HG03135 (cell line): ENCODE results near the gene PANX1.
A peak's percentile ranks its signal among the peaks of the same experiment; 100 is the strongest.
"Not testable (repeated sequence)": the region's sequence is repeated elsewhere in the genome, so short reads cannot be mapped to it uniquely, and the experiment has no call there.

Source experiments
- ATAC-seq: cut with Tn5 transposase; IDR thresholded peaks from one replicate; pipeline ENCODE4 v1.9.1; 2021; ENCODE audit warnings: mild to moderate bottlenecking, moderate library complexity; ENCODE audit not compliant: unreplicated experiment

PANX1 gene, protein sequence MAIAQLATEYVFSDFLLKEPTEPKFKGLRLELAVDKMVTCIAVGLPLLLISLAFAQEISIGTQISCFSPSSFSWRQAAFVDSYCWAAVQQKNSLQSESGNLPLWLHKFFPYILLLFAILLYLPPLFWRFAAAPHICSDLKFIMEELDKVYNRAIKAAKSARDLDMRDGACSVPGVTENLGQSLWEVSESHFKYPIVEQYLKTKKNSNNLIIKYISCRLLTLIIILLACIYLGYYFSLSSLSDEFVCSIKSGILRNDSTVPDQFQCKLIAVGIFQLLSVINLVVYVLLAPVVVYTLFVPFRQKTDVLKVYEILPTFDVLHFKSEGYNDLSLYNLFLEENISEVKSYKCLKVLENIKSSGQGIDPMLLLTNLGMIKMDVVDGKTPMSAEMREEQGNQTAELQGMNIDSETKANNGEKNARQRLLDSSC

GRCh38 chr11:94128746-94129511 is at the start of gene PANX1:
TSS of gene PANX1 (plus strand) at chr11:94128841. CDS start at chr11:94129313, 472 bp downstream.
- peak; percentile 88 for ATAC-seq

DNA sequence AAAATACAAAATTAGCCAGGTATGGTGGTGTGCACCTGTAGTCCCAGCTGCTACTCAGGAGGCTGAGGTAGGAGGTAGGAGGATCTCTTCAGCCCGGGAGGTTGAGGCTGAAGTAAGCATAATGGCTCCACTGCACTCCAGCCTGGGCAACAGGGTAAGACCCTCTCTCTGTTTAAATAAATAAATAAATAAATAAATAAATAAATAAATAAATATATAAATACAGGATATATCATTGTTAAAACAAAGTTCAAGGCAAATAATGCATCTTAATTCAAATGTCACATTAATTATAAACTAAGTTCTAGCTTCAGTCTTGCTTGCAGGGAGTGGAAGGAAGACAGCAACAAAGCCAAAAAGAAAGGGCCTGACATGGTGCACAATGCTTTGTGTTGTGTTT is 44.5 kb upstream of the PANX1 start:
- no peak for ATAC-seq

- ATAC-seq = no peak
These were observed 39.7 kb upstream of the PANX1 start for GRCh38 chr11:94088906-94089305.

DNA sequence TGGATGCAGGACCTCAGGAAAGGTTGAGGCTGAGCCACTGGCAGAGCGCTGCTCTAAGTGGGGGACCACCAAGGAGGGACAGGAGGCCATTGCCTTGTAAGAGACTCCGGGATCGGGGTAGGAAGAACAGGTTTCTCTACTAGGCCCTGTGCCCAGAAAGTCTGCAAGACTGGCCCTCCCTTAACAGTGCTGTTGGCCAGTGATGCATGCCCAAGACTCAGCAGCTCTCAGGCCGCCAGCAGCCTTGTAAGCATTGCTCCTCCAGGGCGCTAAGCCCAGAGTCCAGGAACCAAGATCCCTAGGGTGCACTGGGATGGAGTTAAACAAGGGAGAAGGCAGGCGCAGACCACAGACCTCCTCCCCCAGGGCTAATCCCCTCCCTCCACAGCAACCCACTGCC is 39.3 kb upstream of the PANX1 start:
- ATAC-seq = no peak

DNA sequence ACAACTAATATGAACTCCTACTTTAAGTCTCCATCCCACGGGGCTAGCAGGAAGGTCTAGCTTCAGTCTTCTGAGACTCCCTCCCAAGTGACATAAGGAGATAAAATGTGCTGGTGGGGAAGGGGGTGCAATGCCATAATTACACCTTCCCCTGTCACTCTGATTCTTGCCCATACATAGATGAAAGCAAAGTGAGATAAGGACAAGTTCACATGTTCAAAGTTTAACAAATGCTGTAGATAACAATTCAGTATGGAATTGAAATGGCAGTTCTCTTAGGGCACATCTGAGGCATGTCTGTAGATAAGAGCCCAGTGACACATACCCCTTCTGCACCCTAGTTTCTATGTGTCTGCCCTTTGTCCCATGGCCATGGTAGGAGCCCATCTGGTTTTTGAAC is 38.2 kb upstream of the PANX1 start:
- ATAC-seq = no peak

GRCh38 chr11:94091091-94091490 is 37.5 kb upstream of the PANX1 start:
- no peak for ATAC-seq

GRCh38 chr11:94100253-94100652 is 28.4 kb upstream of the PANX1 start:
- no peak for ATAC-seq

GRCh38 chr11:94103471-94103870 is 25.2 kb upstream of the PANX1 start:
- no peak for ATAC-seq

DNA sequence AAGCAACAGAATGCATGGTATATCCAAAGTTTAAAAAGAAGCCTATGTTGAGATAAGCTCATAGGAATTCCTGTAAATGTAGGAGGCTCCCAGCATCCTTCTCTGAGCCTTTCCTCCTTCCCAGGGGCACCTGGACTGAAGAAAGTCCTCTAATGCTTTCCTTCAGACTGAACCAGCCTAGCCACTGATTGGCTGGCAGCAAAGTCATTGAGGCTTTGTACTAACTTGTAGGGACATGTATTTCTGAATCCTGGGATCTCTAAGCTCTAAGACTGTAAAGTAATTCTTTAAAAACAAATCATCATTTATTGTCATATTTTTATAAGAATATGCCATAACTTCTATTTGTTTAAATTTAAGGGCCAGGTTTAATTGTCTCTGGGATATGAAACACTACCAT is 23.9 kb upstream of the PANX1 start:
- no peak for ATAC-seq

GRCh38 chr11:94106716-94107115 is 21.9 kb upstream of the PANX1 start:
- ATAC-seq = no peak

DNA sequence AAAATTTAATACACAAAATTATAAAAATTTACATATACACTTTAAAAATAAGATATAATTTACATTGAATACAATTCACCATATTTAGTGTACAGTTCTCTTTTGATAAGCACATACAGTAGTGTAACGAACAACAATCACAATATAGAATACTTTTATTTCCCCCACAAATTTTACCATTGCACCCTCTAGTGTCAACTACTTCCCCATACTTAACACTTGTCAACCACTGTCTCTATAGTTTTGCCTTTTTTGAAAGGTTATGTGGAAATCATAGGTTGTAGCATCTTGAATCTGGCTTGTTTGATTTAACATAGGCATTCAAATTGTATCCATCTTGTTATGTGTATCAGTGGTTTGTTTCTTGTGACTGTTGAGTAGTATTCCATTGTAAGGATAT is 21.3 kb upstream of the PANX1 start:
- no peak for ATAC-seq

- no peak for ATAC-seq
These were observed 17.4 kb upstream of the PANX1 start for GRCh38 chr11:94111241-94111640.

DNA sequence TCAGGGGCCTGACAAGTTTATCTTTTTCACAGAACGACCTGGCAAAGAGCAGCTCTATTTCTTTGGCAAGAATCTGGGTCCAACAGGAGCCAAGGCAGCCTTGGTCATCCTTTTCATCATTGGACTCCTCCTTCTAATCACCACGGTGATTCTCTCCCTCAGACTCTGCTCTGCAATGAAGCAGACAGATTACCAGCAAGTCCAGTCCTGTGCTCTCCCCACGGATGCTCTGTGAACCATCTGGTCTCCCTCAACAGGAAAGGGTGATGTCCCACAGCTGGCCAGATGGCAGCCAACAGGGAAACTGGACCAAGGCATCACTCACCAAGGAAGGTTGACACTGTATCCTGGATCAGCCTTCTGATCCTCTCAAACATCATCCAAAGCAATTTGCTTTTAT is 17.0 kb upstream of the PANX1 start:
- ATAC-seq = no peak

DNA sequence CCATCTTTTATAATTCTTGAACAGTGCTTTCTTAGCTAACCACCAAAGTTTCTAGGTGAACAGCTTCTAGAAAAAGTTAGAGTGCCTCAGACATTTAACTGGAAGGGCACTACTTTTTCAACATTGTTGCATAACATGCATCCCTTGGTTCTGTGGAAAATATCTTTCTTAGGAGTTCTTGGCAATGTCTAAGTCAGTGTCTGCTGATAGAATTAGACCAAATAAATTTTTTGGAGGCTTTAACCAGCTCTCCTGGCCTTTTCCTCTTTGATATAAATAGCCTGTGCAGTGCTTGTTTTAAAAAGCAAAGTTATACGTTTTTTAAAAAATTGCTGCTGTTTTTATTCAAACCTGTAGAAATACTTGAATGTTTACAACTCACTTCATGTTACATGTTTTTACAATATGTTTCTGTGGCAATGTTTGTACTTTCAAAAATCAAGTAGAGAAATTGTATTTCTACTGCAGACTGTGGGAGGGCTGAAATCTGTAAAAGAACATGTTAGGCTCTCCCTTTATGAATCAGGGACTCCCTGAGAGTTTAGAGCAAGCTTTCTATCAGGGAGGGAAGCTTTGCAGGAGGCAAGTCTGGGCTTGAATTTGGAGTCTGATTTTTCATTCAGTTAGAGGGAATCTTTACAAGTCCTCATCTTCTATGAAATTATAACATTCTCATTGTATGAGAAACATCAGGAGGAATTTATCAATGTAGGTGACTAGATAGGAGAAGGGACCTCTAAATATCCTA is 16.3 kb upstream of the PANX1 start:
- no peak for ATAC-seq

- ATAC-seq = no peak
These were observed 11.5 kb upstream of the PANX1 start for GRCh38 chr11:94117197-94117574.

GRCh38 chr11:94117871-94118270 is 10.8 kb upstream of the PANX1 start:
- ATAC-seq = no peak

GRCh38 chr11:94119676-94120075 is 9.0 kb upstream of the PANX1 start:
- not testable (repeated sequence) for ATAC-seq

DNA sequence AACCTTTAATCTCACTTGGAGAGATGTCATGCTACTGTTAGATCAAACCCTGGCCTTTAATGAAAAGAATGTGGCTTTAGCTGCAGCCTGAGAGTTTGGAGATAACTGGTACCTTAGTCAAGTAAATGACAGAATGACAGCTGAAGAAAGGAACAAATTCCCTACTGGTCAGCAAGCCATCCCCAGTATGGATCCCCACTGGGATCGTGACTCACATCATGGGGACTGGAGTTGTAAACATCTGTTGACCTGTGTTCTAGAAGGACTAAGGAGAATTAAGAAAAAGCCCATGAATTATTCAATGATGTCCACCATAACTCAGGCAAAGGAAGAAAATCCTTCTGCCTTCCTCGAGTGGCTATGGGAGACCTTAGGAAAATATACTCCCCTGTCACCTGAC is 8.1 kb upstream of the PANX1 start:
- not testable (repeated sequence) for ATAC-seq

DNA sequence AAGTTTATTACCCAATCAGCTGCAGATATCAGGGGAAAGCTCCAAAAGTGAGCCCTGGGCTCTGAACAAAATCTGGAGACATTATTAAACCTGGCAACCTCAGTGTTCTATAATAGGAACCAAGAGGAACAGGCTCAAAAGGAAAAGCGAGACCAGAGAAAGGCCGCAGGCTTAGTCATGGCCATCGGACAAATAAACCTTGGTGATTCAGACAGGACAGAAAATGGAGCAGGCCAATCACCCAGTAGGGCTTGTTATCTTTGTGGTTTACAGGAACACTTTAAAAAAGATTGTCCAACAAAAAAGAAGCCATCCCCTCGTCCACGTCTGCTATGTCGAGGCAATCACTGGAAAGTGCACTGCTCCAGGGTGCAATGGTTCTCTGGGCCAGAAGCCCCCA is 7.7 kb upstream of the PANX1 start:
- ATAC-seq = no peak

DNA sequence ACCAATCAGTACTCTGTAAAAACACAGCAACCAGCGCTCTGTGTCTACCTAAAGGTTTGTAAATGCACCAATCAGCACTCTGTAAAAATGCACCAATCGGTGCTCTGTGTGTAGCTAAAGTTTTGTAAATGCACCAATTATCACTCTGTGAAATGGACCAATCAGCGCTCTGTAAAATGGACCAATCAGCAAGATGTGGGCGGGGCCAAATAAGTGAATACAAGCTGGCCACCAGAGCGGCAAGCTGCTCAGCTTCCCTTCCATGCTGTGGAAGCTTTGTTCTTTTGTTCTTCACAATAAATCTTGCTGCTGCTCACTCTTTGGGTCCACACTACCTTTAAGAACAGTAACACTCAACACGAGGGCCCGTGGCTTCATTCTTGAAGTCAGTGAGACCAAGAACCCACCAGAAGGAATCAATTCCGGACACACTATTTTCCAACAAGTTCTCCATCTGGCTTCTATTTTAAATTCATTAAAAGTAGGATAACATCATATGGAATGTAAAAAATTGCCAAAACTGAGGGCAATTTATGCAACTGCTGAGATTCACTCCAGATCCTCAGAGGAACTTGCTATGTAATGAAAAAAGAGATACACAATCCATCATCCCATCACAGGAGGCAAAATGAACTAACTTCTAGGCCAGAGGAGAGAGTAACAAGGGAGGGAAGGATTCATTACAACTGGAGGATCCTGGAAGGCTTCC is 3.1 kb upstream of the PANX1 start:
- no peak for ATAC-seq

GRCh38 chr11:94127638-94128037 is 1.0 kb upstream of the PANX1 start:
- ATAC-seq = no peak
